Skin of body (tissue), 3 donors: ENCODE data around the gene ITIH3. TPM values are rescaled to one million over a fixed set of nuclear protein-coding genes. Genes with fewer than 3 reads are reported as not detected.

Experiments
- DNase-seq: peaks from one replicate; lab custom pipeline; 2025; lab: John Stamatoyannopoulos, UW
- small RNA-seq: library from RNA; depleted of rRNA; stranded (forward); fragments of <200 nt; gene quantifications from one replicate; pipeline ENCODE3, GENCODE V24; 2014; ENCODE audit warnings: low replicate concordance
- total RNA-seq: library from RNA; depleted of rRNA; stranded (reverse); fragments of >200 nt; gene quantifications from one replicate; pipeline ENCODE4 v1.2.3, GENCODE V29; 2014

ITIH3 gene
- total RNA-seq, 1 donor from 2014 or later, result 0.49 TPM

DNA sequence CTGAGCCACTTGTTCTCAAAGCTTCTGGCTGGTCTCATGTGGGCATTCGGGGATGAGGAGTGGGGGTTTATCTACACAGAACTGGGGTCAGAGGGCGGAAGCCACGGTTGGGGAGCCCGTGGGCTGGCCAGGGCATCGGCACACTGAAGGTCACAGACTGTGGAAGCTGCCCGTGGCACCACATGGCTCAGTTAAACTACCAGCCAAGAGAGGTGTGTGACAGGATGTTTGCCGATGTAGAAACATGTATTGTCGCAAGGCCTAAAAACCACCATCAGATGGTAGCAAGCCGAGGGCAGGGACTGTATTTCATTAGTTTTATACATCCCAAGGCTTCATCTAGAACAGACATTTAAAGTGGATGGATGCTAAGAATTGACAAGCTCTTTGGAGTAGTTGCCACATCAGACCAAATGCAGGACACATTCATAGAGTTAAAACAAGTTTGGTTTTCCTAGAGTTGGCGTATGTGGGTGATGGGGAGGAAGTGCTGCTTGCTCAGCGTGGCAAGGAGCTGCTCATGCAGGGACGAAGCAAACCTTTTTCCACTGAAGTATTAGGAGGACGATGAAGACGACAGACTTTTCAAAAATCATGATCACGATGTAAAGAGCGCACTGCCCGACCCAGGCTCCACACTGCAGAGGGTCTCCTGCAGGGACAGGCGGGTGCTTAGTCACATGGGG is 49.8 kb downstream of the ITIH3 start:
- no peak for DNase-seq

DNA sequence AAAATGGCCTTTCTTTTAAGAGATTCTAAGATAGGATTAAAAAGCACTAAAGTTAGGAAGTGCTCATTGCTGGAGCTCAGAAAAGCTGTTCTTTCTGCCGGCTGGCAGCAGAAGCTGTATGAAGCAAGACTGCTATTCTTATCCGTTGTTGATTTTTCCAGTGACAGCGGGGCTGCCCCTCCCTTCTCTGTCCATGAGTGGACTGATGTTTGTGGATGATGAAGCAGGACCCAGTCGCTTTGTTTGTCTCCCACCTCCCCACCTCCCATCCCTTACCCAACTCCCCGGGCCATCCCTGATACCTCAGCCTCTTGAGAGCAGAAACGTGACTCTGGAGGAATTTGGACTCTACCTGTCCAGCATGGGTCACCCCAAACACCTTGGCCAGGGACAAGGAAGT is 50.6 kb downstream of the ITIH3 start:
- DNase-seq, result peak; percentile 33

DNA sequence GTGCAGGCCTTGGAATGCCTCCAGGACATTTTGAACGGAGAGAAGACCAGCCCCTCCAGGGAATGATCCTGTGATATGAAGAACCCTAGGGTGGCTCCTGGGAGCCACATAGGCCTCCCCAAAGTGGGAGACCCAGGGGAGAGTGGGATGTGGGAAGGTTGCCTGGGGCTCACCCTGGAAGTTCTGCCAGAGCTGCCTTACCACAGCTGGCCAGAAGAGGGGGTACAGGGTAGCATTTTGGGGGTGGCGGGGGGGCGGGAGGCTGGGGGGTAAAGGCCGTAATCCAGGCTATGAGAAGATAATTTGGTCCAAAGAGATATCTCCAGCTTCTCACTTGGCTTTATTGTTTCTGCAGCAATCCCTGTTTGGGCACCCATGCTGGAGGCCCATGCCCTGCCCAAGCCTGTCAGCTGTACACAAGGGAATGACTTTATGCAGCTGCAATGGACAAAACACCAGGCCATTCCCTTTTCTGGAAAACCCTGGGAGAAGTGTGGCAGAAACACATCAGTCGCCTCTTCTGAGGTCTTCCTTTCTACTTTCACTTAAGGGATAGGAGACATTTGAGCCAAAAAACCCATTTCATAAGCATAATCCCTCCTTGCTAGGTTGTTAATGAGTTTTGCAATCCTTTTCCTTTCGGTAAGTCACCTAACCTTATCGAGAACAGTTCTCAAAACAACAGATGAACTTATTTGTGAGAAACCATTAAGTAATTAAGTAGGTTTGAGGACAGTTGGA is 51.3 kb downstream of the ITIH3 start:
- no peak for DNase-seq

DNA sequence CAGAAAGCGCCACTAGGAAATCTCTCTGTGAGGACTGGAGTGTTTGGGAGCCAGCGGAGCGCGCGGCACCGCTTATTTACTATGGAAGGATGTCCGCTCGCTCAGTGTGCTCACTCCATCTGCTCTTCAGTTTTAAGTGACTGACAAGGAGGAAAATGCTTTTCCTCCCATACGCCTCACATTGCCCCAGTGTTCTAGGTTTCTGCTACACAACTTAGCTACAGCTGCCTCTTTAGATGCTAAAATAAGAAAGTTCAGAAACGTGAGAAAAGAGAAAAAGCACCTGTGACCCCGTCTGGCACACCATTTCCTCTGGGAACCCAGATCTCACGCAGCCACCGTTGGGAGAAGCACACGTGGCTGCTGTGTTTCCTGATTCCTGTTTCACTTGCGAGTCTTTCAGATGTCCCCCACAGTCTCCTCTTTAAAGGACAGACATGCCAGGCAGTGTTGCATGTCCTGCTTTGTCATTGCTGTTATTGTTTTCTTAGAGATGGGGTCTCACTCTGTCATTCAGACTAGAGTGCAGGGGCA is 51.9 kb downstream of the ITIH3 start:
- no peak for DNase-seq

DNA sequence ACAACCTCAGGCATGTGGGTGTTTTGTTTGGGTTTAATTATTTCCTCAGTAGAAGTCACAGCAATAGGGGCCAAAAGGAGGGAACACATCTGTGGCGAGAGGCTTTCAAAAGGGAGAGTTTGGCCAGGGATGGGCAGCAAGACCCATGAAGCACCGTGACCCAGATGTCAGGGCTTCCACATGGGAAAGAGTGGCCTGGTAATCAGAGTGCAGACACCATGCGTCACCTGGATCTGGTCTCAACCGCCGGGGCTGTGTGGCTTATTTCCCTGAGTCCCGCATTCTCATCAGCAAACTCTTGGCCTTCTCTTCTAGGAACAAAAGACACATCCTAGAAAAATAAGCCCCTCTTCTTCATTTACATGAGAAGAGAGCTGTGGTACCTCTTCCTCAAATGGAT is 52.6 kb downstream of the ITIH3 start:
- no peak for DNase-seq

DNA sequence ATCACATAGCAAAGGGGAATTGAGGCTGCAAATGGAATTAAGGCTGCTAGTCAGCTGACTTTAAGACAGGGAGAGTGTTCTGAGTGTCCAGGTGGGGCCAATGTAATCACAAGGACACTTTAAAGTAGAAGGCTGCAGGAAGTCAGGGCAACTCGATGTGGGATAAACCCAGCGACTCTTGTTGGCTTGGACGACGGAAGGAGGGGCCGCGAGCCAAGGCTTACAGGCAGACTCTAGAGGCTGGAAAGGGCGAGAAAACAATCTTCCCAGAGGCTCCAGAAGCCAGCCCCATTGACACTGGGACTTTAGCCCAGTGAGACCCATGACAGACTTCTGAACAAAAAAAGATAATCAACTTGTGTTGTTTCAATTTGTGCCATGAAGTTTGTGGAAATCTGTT is 53.1 kb downstream of the ITIH3 start:
- no peak for DNase-seq

DNA sequence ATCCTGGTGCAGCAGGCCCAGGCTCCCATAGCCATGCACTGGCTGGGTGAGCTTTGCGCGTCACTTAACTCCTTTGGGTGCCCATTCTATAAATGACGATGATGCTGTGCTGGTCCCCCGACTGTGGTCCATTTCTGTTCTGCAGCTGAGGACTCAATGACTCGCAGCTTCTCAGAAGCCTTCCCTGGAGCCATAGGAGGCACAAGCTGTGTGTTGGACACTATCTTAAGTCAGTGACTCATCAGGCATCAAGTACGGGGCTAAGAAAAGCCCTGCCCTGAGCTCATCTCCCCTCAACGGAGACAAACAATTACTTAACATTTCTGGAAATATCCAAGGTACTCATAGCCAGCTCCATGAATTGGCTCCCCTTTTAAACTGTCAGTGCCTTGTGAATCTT is 54.0 kb downstream of the ITIH3 start:
- DNase-seq, result no peak

DNA sequence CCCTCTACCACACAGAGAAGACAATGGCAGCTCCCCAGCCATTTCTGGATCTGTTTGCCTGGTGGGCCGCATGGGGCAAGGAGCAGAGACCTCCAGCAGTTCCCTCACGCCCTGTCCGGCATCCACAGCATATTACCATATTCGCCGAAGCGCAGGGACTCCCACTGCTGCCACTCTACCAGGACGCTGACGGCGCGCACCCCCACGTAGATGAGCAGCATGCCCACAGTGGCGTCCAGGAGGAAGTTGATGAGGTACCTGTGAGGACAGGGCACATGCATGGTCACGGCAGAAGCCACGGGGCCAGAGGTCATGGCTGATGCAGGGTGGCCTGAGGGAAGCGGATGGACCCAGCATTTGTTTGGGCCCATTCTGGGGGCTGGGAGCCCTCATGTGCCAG is 55.1 kb downstream of the ITIH3 start:
- no peak for DNase-seq

DNA sequence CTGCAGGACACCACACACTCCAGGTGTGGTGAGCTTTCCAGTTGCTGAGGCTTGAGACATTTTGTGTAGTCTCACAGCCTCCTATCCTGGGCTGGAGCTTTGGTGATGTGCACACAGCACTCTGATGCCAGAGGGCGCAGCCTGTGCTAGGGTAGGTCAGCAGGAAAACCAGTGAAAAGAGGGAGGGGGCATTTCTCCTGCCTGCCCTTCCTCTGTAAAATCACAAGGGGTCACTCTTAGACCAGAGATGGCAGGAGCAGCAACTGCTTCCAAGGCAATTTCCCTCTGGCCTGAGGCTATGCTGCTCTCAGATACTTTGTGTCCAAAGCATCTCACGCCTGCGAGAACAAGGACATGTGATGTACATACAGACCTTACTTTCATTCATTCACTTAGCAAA is 56.8 kb downstream of the ITIH3 start:
- peak; percentile 7 for DNase-seq

DNA sequence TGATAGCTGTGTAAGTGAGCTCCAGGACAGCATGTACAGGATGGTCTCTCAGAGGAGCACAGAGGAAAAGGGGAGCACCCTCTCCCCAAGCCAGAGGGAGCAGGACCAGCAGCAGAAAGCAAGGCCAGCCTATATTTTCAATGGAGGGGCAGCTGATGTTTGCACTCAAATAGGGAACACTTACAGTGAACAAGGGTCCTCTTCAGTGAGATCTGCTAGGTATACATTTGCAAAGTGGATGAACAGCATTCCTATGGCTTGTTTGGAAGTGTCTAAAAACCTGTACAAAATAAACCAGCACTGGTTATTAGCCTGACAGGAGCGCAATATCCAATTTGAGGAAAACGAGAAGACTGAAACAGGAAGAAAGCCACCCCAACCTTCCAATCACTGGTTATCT is 57.8 kb downstream of the ITIH3 start:
- no peak for DNase-seq

DNA sequence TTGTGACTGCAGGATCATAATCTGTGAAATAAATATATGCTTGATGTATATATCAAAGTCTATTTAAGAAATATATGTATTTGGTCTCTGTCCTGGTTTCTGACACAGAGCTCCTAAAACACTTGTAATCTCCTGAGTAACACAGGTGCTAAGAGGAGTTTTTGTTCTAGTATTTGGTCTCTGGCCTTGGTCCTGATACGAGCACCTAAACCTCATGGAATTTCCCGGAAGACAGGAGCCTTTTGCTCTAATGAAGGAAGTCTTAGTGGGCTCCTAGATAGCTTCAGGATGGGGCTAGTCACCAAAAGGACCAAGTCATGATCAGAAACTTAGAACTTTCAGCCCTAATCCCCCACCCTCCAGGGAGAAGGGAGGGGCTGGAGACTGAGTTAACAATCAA is 59.4 kb downstream of the ITIH3 start:
- DNase-seq, result no peak

DNA sequence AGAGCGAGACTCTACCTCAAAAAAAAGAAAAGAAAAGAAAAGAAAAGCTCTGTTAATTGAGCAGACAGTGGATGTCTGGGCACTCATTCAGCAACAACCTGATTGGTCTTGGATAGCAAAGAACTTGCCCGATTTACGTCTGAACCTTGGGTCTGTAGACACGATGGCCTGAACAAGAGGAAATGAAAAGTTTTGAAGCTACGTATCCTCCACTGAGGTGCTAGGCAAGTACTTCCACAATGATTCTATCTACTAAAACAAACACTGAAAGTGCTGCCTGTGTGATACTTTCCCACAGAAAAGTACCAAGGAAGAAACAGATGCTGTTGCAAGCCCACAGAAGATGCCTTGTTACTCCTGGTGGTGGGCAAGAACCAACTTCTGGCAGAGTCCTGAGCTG is 62.1 kb downstream of the ITIH3 start:
- DNase-seq, result no peak

DNA sequence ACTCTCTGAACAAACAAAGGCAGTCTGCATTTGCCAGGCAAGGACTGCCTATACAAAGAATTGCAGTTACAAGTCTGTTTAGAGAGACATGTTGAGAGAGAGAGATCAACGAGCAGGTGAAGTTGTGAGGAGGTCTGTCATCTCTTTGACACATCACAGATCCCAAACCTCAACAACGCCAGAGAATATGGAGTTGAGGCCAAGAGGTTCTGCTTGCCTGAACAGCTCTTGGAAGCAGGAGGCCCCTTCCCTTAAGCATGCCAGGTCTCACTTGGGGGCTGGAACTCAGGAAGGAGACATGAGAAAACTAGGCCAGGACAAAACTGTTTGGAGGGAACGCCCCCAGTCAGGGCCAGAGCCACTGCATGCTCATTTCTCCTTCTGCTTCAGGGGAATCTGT is 62.5 kb downstream of the ITIH3 start:
- no peak for DNase-seq

DNA sequence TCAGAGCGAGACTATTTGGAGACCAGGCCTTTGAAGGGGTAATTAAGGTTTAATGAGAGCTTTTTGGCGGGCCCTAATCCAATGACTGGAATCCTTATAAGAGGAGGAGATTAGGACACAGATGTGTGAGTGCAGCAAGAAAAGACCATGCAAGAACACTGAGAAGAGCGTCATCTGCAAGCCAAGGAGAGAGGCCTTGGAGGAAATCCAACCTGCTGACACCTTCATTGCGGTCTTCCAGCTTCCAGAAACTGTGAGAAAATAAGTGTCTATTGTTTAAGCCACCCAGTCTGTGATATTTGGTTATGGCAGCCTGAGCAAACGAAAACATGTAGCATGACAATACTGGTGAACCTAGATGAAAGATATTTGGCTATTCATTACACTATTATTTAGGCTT is 63.3 kb downstream of the ITIH3 start:
- DNase-seq, result no peak

Small RNAs within 50 kb of the gene (small RNA-seq; reads per million reads assigned to genes)
- gene MIR8064 (not detected), gene MUSTN1 (not detected)

Other genes starting within 250 kb of the ITIH3 start
- 83.4 TPM for gene PBRM1, start 108.9 kb upstream of the ITIH3 start, total RNA-seq
- 109 TPM for gene GNL3, start 108.8 kb upstream of the ITIH3 start, total RNA-seq
- 86.9 TPM for gene GLT8D1, start 89.0 kb upstream of the ITIH3 start, total RNA-seq
- 40.1 TPM for gene SPCS1, start 88.7 kb upstream of the ITIH3 start, total RNA-seq
- 18.3 TPM for gene NEK4, start 23.9 kb upstream of the ITIH3 start, total RNA-seq
- gene ITIH1, start 17.2 kb upstream of the ITIH3 start, total RNA-seq, result 1.3 TPM
- 4.6 TPM for gene ITIH4, start 35.9 kb downstream of the ITIH3 start, total RNA-seq
- gene MUSTN1, start 40.2 kb downstream of the ITIH3 start, total RNA-seq, result 9.6 TPM
- 8.7 TPM for gene STIMATE, start 102.8 kb downstream of the ITIH3 start, total RNA-seq